ENCODE measurements around the gene PRRC2C. TPM values are rescaled to one million over a fixed set of nuclear protein-coding genes. Genes with fewer than 3 reads are reported as not detected.

PRRC2C gene
- total RNA-seq, 1 donor from 2014 or later = 86.4 TPM

DNA sequence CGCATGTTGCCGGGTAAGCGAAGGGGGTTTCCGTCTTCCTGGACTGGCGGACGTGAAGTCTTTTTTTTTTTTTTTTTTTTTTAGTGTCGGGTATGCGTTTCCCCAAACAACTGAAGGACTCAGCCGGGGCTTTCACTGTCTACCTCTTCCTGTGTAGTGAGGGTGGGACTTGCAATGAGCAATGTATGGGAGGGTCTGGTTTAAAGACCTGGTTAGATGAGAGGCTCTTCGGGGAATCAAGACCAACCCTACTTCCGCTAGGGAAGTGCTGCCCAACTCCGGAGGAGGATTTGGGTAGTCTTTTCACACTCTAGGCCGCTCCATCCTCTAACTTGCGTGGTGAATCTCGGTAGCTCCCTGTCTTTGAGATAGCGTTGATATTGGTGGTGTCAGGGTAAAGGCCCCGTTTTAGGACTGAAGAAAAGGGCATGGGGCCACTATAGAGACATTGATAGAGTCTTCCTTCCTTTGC, 754 bp downstream of the PRRC2C start:
- no peaks in the 10 kb centered on the region for H3K9me3 ChIP-seq
- H3K27ac ChIP-seq = peak overlapping the region; percentile 100
- DNase-seq (ENCODE audit: extremely low spot score in 2 of 2) = peak in 1 of 2 donors; percentile 91
- H3K4me3 ChIP-seq = peak overlapping the region; percentile 88 to 94
- H3K27me3 ChIP-seq = no peaks in the 10 kb centered on the region
- intact Hi-C loops (cut with DNase I) = no loop called here
- H3K4me1 ChIP-seq = peaks cover 49% of the 10 kb centered on the region
- TF ChIP-seq POLR2AphosphoS5 (IDR thresholded peaks at IDR 0.05; ENCODE audit: insufficient read depth in 1 of 2, low read depth in 1 of 2) = no peak
- no peak for TF ChIP-seq CTCF (IDR thresholded peaks at IDR 0.05)
- no peak for TF ChIP-seq POLR2A (IDR thresholded peaks at IDR 0.05)
- H3K36me3 ChIP-seq = no peaks in the 10 kb centered on the region

GRCh38 chr1:171487038-171487437, 1.7 kb downstream of the PRRC2C start:
- Histone ChIP-seq H3K27me3 (no peaks in the 10 kb centered on the region), H3K4me1 (peaks cover 58% of the 10 kb centered on the region)
- intact Hi-C loops (cut with DNase I) = no loop called here

DNA sequence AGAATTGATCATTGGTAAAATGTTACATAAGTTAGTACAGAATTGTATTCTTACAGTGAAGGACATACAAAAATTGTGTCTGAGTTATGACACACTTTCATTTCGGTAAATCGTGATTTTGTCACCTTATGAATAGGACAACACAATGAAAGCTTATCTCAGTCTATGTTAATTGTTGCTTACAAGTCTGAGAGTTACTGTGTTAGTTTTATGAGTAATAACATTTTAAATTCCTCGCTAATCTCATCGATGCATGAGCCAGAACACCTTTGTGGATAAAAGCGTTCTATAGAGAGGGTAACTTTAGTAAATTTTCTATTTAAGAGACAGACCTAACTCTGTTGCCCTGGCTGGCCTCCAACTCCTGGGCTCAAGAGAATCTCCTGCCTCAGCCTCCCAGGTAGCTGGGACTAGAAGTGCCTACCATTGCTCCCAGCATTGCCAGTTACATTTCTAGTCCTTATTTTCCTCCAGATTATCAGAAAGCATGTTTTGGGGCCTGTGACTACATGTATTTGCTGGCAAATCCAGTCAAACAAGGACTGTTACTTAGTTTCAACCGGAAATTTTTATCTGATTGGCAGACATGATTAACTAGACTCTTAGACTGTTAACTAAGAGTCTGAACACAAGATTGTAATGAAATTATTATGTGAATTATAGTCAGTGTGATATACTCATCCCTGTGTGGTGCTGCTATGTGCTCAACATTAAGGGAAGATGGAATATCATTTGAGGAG, 3.0 kb downstream of the PRRC2C start:
- no peak for TF ChIP-seq CTCF (IDR thresholded peaks at IDR 0.05)
- TF ChIP-seq POLR2AphosphoS5 (IDR thresholded peaks at IDR 0.05; ENCODE audit: insufficient read depth in 1 of 2, low read depth in 1 of 2) = peak in 1 of 2 donors; percentile 26
- Histone ChIP-seq H3K4me3 (peak overlapping the region; percentile 9 to 88), H3K9me3 (no peaks in the 10 kb centered on the region), H3K27ac (peak overlapping the region; percentile 63), H3K36me3 (no peaks in the 10 kb centered on the region), H3K27me3 (no peaks in the 10 kb centered on the region), H3K4me1 (peaks cover 72% of the 10 kb centered on the region)
- intact Hi-C loops (cut with DNase I) = no loop called here
- no peak for DNase-seq (ENCODE audit: extremely low spot score in 2 of 2)

More at GRCh38 chr1:171487038-171487437, 1.7 kb downstream of the PRRC2C start:
- no peaks in the 10 kb centered on the region for H3K9me3 ChIP-seq
- TF ChIP-seq POLR2A (IDR thresholded peaks at IDR 0.05) (no peak), CTCF (IDR thresholded peaks at IDR 0.05) (no peak), POLR2AphosphoS5 (IDR thresholded peaks at IDR 0.05; ENCODE audit: insufficient read depth in 1 of 2, low read depth in 1 of 2) (no peak)
- peak overlapping the region; percentile 88 to 94 for H3K4me3 ChIP-seq
- DNase-seq (ENCODE audit: extremely low spot score in 2 of 2) = no peak
- peak overlapping the region; percentile 100 for H3K27ac ChIP-seq
- no peaks in the 10 kb centered on the region for H3K36me3 ChIP-seq

DNA sequence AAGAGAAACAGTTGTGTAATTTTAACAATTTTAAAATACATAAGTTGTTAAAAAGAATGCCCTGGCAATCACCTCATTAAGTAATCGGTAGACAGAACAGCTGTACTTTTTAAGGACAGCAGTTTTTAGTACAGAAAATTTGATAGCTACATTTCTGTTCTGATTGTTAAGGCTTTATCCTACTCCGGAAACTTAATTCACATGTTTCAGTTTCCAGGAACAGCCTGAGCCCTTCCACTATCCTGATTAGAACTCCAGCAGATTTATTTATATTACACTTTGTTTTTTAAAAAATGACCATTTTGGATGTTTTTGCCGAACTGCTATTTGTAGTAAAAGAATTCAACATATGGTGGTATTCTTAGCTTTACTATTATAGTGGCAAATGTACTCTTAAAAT, 8.7 kb downstream of the PRRC2C start:
- Histone ChIP-seq H3K4me1 (peaks cover 87% of the 10 kb centered on the region), H3K27ac (no peak overlapping the region), H3K9me3 (no peaks in the 10 kb centered on the region), H3K27me3 (no peaks in the 10 kb centered on the region), H3K4me3 (no peak overlapping the region), H3K36me3 (no peaks in the 10 kb centered on the region)
- DNase-seq (ENCODE audit: extremely low spot score in 2 of 2) = no peak
- no peak for TF ChIP-seq CTCF (IDR thresholded peaks at IDR 0.05)
- no peak for TF ChIP-seq POLR2AphosphoS5 (IDR thresholded peaks at IDR 0.05; ENCODE audit: insufficient read depth in 1 of 2, low read depth in 1 of 2)
- no peak for TF ChIP-seq POLR2A (IDR thresholded peaks at IDR 0.05)
- intact Hi-C loops (cut with DNase I) = no loop called here

GRCh38 chr1:171495444-171495843, 10.1 kb downstream of the PRRC2C start:
- no peak for TF ChIP-seq CTCF (IDR thresholded peaks at IDR 0.05)
- no peak for TF ChIP-seq POLR2AphosphoS5 (IDR thresholded peaks at IDR 0.05; ENCODE audit: insufficient read depth in 1 of 2, low read depth in 1 of 2)
- no peak for TF ChIP-seq POLR2A (IDR thresholded peaks at IDR 0.05)
- Histone ChIP-seq H3K4me1 (peaks cover 75% of the 10 kb centered on the region), H3K27me3 (no peaks in the 10 kb centered on the region), H3K36me3 (no peaks in the 10 kb centered on the region), H3K4me3 (no peak overlapping the region), H3K9me3 (no peaks in the 10 kb centered on the region), H3K27ac (no peak overlapping the region)
- no peak for DNase-seq (ENCODE audit: extremely low spot score in 2 of 2)
- intact Hi-C loops (cut with DNase I) = no loop called here

All from vagina (tissue), 2 donors.